Measurements from ENCODE around the gene LHX5. TPM values are rescaled to one million over a fixed set of nuclear protein-coding genes. Genes with fewer than 3 reads are reported as not detected.

The LHX5 gene
- total RNA-seq, 1 experiment from 2014 or later = 1.9 TPM

GRCh38 chr12:113457710-113458109 is 14.0 kb downstream of the LHX5 start:
- peaks cover 18 to 19% of the 10 kb centered on the region in 2 experiments for H3K4me1 Mint-ChIP-seq
- no CpG with 5 or more reads among the region's 4 CpGs for WGBS (ENCODE audit: extremely low coverage, insufficient read length, low lambda C conversion rate)
- H3K4ac ChIP-seq (ENCODE audit: low read depth, low read length) = no peak overlapping the region
- H3K56ac ChIP-seq (ENCODE audit: insufficient read length, low read depth, low read length) = no peak overlapping the region
- no peak for DNase-seq
- H3K23ac ChIP-seq (ENCODE audit: insufficient read length, low read depth, low read length) = no peak overlapping the region
- peaks cover 0 to 3% (median 0%) of the 10 kb centered on the region in 3 experiments; a peak in 1 of 7 replicates for H3K36me3 Mint-ChIP-seq (ENCODE audit: insufficient read depth in 1 of 3, low read depth in 3 of 3)
- no peak overlapping the region for H4K8ac ChIP-seq (replicated peaks; ENCODE audit: insufficient read length, low read depth, low read length)
- no peak overlapping the region for H2BK15ac ChIP-seq (ENCODE audit: low read depth, low read length)
- peaks cover 3% of the 10 kb centered on the region; the same call in 1 of the 2 replicates for H3K27me3 ChIP-seq (ENCODE audit: insufficient read depth, low read length)
- no peak overlapping the region for H3K4me3 Mint-ChIP-seq
- H3K4me1 ChIP-seq (ENCODE audit: insufficient read depth, low read length) = peaks cover 2% of the 10 kb centered on the region; the same call in 1 of the 2 replicates
- no peaks in the 10 kb centered on the region for H3K79me2 ChIP-seq (ENCODE audit: insufficient read depth, low read length)
- H2BK20ac ChIP-seq (ENCODE audit: low read depth, low read length, poor library complexity, severe bottlenecking) = no peak overlapping the region
- no peak overlapping the region for H3K27ac Mint-ChIP-seq
- H3K18ac ChIP-seq (ENCODE audit: insufficient read length, low read depth, low read length) = no peak overlapping the region
- H3K4me2 ChIP-seq (ENCODE audit: insufficient read depth, insufficient read length, low read length) = no peak overlapping the region
- H3K23me2 ChIP-seq (ENCODE audit: insufficient read length, low read depth, low read length, poor library complexity, severe bottlenecking) = no peaks in the 10 kb centered on the region
- no peaks in the 10 kb centered on the region; a peak in 2 of 5 replicates for H3K9me3 Mint-ChIP-seq
- no peak overlapping the region for H4K5ac ChIP-seq (ENCODE audit: insufficient read length, low read depth, low read length)
- H3K27ac ChIP-seq (ENCODE audit: insufficient read length, low read depth, low read length) = no peak overlapping the region
- no peak overlapping the region for H2BK12ac ChIP-seq (ENCODE audit: insufficient read length, low read depth, low read length)
- H3K27me3 Mint-ChIP-seq (ENCODE audit: low read depth) = peaks cover 59% of the 10 kb centered on the region
- no peaks in the 10 kb centered on the region for H3K9me3 ChIP-seq (ENCODE audit: control insufficient read depth, low read depth, low read length)
- H4K91ac ChIP-seq (ENCODE audit: insufficient read length, low read depth, low read length) = no peak overlapping the region
- no peaks in the 10 kb centered on the region for H4K20me1 ChIP-seq (ENCODE audit: control insufficient read depth, insufficient read depth, insufficient read length)
- H3T11ph ChIP-seq (ENCODE audit: low read length) = no peak overlapping the region
- no peak overlapping the region for H2BK5ac ChIP-seq (ENCODE audit: insufficient read length, low read length)
- no peak overlapping the region for H3K9ac ChIP-seq (ENCODE audit: extremely low read depth, insufficient read length, low read length)
- no peak overlapping the region for H3K14ac ChIP-seq (ENCODE audit: insufficient read depth, low read length)
- TF ChIP-seq CTCF (conservative IDR thresholded peaks at IDR 0.05) = no peak
- no peaks in the 10 kb centered on the region for H3K79me1 ChIP-seq (ENCODE audit: insufficient read depth, low read depth, low read length, poor library complexity, severe bottlenecking)
- H2BK120ac ChIP-seq (ENCODE audit: low read depth, low read length, poor library complexity, severe bottlenecking) = no peak overlapping the region
- H2AK5ac ChIP-seq (ENCODE audit: insufficient read length, low read length) = no peak overlapping the region
- H2AFZ ChIP-seq (ENCODE audit: low read length) = no peak overlapping the region
